ENCODE measurements around the gene CXCR1.
"Not testable (repeated sequence)": the region's sequence is repeated elsewhere in the genome, so short reads cannot be mapped to it uniquely, and the experiment has no call there.

Gene CXCR1

GRCh38 chr2:218166791-218167190 is at the start of gene CXCR1:
Gene CXCR1 (minus strand): TSS chr2:218166962. CDS start chr2:218165211, 1,751 bp downstream.
- DNase-seq (ENCODE audit: low read depth in 2 of 2, low spot score in 1 of 2) = peak; percentile 2 to 8

- DNase-seq (ENCODE audit: low read depth in 2 of 2, low spot score in 1 of 2) = no peak
Measured at GRCh38 chr2:218216336-218216673, 49.5 kb upstream of the CXCR1 start.

GRCh38 chr2:218214116-218214515 is 47.4 kb upstream of the CXCR1 start:
- no peak for DNase-seq (ENCODE audit: low read depth in 2 of 2, low spot score in 1 of 2)

DNA sequence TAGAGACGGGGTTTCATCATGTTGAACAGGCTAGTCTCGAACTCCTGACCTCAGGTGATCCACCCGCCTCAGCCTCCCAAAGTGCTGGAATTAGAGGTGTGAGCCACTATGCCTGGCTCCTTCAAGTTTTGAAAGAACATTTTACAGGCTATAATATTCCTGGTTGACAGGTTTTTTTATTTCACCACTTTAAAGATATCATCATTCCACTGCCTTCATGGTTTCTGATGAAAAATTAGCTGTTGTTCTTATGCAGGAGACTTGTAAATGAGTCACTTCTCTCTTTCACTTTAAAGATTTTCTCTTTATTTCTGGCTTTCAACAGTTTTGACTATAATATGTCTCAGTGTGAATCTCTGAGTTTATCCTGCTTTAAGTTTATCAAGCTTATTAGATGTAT is 42.3 kb upstream of the CXCR1 start:
- no peak for DNase-seq (ENCODE audit: low read depth in 2 of 2, low spot score in 1 of 2)

DNA sequence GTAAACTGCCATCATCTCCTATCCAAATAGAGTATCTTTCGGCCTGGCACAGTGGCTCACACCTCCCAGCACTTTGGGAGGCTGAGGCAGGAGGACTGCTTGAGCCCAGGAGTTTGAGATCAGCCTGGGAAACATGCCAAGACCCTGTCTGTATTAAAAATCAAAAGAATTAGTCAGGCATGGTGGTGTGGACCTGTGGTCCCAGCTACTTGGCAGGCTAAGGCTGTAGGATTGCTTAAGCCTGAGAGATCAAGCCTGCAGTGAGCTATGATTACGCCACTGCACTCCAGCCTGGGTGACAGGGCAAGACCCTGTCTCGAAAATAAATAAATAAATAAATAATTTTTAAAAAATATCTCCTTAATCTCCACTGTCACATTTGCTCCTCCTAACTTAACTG is 35.5 kb upstream of the CXCR1 start:
- DNase-seq (ENCODE audit: low read depth in 2 of 2, low spot score in 1 of 2) = no peak

GRCh38 chr2:218196974-218197373 is 30.2 kb upstream of the CXCR1 start:
- no peak for DNase-seq (ENCODE audit: low read depth in 2 of 2, low spot score in 1 of 2)

DNA sequence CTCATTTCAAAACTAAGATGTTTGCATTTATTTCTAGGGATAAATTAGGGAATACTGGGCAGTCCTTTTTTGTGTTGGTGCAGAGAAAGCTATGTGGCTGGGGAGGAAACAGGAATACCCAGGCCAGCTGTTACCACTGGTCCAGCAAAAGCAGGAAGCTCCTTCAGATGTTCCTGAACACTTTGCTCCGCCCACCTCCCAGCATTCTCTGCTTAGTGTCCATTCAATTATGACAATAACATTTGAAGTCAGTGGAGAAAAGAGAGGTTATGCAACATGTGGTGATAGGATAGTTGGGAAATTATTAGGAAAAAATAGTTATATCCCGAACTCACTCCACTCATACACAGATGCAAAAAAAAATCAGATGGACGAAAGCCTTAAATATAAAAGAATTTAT is 28.1 kb upstream of the CXCR1 start:
- no peak for DNase-seq (ENCODE audit: low read depth in 2 of 2, low spot score in 1 of 2)

DNA sequence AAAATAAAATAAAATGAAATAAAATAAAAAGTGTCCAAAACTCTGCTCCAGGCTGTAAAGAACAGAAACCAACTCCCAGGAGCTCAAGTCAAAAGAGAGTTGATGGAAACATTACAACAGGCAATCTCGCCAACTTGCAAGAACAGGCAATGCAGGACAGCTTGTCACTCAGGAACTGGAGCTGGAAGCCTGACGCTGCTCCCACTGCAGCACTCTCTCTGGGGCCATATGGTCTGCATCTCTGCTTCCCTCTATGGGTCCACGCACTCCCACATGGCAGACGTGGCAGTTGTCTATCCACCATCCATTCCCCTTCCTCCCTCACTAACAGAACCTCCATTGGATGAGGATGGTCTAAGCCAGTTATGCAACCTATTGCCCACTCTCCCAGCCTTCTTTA is 26.9 kb upstream of the CXCR1 start:
- no peak for DNase-seq (ENCODE audit: low read depth in 2 of 2, low spot score in 1 of 2)

- DNase-seq (ENCODE audit: low read depth in 2 of 2, low spot score in 1 of 2) = no peak
Measured at GRCh38 chr2:218192902-218193430, 26.2 kb upstream of the CXCR1 start.

DNA sequence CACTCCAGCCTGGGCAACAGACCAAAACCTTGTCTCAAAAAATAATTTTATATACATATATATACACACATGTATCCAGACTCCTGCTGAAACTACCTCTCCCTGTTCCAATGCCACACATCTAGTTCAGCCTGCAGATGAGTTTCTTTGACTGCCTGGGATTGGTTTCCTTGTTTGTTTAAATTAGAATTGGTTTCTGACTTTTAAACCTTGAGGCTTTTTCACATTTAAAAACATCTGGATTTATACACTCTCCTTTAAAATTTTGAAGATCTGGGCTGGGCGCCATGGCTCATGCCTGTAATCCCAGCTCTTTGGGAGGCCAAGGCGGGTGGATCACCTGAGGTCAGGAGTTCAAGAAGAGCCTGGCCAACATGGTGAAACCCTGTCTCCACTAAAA is 21.8 kb upstream of the CXCR1 start:
- no peak for DNase-seq (ENCODE audit: low read depth in 2 of 2, low spot score in 1 of 2)

DNA sequence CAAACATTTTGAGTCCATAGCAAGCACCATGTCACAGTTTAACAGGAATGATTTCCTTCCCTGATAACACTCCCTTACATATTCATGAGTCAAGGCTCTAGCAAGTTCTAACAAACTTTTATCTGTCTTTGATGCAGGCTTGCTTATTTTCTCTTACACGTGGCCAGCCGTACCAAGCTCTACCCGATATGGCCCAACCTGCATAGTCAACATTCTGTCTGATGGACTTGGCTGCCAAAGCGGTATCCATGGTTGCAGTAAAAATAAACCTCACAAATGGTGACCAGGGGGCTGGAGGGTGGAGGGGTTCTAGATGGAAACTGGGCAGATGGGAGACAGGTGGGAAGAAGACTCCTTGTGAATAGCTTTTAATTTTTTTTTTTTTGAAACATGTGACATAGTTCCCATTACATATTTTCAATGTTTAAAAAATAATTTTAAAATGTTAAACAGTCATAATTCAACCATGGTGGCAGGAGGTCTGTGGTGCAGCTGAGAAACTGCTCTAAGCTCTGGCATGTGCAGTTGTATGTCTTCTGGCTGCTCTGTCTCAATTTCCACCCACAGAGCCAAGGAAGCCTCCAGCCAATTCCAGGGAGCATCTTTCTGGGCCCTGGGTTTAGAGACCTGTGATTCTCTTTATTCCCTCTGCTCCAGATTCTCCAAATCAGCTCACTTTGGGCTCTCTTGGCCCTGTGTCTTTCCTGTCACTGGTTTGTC is 20.7 kb upstream of the CXCR1 start:
- DNase-seq (ENCODE audit: low read depth in 2 of 2, low spot score in 1 of 2) = no peak

DNA sequence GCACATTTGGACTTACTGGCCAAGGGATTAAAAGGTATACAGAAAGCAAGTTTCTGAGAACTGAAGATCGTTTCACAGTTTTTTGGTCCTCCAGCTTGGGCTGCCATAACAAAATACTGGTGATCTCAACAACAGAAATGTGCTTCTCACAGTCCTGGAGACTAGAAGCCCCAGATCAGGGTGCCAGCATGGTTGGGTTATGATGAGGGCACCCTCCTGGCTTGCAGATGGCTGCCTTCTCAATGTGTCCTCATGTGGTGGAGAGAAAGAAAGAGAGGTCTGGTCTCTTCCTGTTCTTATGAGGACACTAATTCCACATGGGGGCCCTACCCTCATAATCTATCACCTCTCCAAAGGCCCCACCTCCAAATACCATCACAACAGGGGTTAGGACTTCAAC is 20.1 kb upstream of the CXCR1 start:
- no peak for DNase-seq (ENCODE audit: low read depth in 2 of 2, low spot score in 1 of 2)

- DNase-seq (ENCODE audit: low read depth in 2 of 2, low spot score in 1 of 2) = peak; percentile 33 to 51
Measured at GRCh38 chr2:218186355-218186766, 19.6 kb upstream of the CXCR1 start.

DNA sequence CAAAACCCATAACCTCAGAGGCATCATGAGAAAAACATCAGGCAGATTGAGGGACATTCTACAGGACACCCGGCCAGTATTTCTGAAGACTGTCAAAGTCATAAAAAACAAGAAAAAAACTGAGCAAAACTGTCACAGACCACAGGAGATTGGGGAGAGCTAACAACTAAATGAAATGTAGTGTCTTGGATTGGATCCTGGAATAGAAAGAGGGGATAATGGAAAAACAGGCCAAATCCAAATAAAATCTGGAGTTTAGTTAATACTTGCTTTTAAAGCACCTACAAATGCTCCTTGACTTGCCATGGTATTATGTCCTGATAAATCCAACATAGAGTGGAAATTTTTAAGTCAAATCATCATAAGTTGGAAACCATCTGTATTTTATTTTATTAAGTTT is 17.6 kb upstream of the CXCR1 start:
- no peak for DNase-seq (ENCODE audit: low read depth in 2 of 2, low spot score in 1 of 2)

DNA sequence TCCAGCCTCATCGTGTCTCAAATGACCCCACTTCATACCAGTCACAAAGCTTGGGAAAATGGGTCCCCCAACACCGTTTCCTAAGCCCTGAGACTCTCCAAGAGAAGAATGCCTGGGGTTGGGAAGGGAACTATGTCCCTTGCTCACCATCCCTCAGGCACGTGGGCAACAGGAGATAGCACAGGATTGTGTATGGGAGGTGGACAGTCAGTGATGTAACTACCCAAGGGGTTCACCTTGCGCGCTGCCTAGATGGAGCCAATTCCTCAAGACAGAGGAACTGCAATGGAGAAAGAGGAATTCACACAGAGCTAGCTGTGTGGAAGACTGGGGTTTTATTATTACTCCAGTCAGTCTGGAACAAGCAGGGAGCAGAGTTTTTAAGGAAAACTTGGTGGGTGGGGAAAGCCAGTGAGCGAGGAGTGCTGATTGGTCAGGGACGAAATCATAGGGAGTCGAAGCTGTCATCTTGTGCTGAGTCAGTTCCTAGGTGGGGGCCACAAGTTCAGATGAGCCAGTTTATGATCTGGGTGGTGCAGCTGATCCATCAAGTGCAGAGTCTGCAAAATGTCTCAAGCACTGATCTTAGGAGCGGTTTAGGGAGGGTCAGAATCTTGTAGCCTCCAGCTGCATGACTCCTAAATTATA is 13.8 kb upstream of the CXCR1 start:
- DNase-seq (ENCODE audit: low read depth in 2 of 2, low spot score in 1 of 2) = no peak

GRCh38 chr2:218179782-218180181 is 13.0 kb upstream of the CXCR1 start:
- DNase-seq (ENCODE audit: low read depth in 2 of 2, low spot score in 1 of 2) = no peak

DNA sequence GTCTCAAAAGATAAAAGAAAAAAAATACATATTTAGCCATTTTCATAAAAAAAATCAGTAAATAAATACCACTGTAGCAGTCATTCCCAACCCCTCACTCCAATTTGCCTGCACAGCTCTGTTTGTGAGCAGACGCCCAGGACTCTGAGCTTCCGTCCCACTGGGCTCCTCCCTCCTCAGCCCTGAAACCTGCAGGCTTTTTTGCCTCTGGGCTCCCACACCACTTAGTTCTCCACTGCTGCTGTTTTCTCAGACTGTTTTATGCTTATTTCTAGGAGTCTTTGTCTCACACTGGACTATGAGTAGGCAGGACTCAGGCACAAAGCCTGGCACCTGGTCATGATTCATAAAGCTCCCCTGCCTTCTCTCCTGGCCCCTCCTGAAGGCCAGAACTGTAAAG is 6.1 kb upstream of the CXCR1 start:
- DNase-seq (ENCODE audit: low read depth in 2 of 2, low spot score in 1 of 2) = no peak

DNA sequence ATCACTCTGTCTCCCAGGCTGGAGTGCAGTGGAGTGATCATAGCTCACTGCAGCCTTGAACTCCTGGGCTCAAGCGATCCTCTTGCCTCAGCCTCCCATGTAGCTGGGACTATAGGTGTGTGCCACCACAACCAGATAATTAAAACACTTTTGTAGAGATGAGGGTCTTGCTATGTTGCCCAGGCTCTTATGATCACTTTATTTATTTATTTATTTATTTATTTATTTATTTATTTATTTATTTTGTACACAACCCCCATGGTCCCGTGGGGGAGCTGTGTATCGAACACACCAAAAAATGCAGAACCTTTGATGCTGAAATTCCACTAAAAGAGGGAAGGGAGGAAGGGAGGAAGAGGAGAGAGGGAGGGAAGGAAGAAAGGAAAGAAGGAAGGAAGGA is 5.0 kb upstream of the CXCR1 start:
- not testable (repeated sequence) for DNase-seq (ENCODE audit: low read depth in 2 of 2, low spot score in 1 of 2)

DNA sequence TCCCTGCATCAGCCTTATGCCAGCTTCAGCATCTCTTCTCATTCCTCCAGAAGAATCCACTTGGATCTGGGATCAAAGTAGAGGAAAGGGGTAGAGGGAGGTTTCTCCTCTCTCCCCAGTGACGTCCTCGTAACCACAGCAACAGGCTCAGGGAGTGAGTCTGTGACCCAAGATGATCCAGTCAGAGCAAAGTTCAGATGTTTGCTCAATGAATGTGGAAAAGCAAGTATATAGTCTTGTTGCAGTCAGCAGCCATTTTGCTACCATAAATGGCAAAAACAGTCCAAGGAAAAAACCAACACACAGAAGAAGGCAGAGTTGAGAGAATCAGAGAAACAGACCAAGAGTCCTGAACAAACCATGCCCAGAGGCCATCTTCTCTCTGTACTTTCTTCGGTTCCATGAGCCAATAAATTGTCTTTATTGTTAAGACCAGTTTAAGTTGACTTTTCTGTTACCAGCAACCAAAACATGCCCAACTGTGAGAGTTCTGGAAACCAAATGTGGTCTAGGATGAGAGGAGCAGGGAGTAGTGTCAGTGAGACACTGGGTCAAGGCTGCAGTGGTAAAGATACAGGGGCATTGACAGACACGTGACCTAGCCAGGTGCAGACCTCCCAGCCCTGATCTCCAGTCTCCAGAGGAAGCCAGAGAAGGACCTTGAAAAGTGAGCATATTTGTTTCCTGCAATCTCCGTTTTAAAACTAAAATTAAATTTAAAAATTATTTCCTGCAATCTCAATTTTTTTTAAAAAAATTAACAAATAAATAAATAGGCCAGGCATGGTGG is 3.2 kb upstream of the CXCR1 start:
- no peak for DNase-seq (ENCODE audit: low read depth in 2 of 2, low spot score in 1 of 2)

DNA sequence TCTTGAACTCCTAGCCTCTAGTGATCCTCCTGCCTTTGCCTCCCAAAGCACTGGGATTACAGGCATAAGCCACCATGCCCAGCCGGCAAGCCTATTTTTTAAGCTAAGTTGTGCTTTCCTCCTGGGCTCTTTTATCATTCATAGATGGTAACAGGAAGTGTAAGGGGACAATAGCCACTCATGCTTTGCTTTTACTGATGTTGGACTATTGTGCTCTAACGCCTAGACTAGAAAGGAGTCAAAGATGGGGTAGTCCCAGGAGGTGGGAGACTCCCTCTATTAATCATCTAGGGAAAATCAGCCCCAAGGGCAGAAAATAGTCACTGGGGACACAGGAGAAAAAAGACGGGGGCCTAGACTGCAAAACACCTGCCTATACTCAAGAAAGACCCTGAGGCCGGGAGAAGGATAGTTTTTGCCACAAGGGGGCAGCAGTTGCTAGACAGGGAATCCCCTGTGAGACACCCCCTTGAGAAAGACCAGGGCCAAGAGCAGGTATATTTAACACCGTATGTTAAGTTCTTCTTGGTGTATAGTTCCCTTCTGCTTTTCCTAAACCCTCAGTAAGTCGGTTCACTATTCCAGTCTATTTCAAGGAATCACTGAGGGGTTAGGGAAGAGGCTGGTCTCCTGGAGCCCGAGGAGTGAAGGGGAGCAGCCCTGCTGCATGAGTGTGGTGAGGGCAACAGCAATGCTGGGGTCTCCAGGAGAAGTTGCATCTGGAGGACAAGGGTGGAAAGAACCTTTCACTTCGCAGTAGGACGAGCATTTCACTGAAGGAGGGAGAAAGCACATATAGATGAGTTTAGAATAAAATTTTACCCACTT is 2.1 kb upstream of the CXCR1 start:
- DNase-seq (ENCODE audit: low read depth in 2 of 2, low spot score in 1 of 2) = peak; percentile 50 to 62

GRCh38 chr2:218168016-218168415 is 1.3 kb upstream of the CXCR1 start:
- no peak for DNase-seq (ENCODE audit: low read depth in 2 of 2, low spot score in 1 of 2)

Data from stimulated activated CD8-positive, alpha-beta memory T cell treated with anti-CD3 and anti-CD28 coated beads, Interleukin-4, amount 100 ng/mL, for 4 hours (primary cell).